ENCODE measurements around the gene LRRC43.

LRRC43 gene, protein sequence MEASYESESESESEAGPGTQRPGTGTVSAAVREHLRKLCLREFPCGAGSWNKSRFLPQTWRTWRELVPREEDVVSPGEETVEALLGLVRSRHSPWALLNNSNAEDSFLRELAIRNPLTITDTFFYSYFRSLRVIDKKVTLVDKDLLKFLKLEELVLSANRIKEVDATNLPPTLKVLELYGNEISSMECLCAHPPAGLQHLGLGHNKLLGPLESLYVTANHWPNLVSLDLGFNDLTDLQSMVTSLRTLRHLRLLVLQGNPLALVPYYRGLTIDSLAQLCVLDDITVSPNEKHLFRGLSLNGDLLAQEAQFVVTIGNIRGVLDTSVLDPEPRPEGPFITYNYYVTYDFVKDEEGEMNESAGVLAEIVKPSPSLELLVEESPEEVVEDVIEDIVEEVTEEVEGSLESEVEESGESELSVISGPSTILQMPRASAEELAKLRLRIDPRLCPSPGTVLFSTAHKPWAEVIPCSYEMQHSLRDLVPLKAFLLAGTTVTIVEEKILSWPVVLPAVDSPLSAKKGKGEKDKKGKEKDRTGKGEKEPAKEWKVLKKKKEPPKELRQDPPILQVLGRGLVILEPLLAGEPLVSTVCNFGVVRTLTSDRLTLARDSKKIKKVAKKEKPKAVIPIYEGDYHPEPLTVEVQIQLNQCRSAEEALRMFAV
- total RNA-seq: 0.09 to 0.10 reads per million in 2 donors

DNA sequence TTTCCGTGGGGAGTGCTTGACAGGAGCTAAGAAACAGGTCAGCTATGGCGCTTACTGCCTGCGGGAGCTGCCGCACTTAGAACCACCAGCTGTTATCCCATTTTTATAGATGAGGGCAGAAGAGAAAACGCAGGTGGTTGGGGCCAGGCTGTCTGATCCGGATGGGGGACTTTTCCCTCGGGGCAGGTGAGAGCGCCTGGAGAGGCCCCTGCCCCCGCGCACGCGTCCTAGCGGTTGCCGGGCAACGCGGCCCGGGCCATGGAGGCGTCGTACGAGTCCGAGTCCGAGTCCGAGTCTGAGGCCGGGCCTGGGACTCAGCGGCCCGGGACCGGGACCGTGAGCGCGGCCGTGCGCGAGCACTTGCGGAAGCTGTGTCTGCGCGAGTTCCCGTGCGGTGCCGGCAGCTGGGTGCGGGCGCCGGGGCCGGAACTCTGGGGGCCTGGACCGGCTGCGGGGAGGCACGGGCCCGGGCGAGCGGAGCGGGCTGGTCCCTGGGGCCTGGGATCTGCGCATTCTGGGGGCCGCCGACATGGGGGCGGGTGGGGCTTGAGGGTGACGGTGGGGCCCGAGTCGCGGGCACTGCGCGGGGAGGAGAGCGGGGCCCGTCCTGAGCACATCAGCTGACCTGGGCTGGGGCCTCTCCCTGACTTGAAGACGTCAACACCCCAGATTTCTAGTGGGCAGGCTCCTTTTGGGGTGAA, at the start of gene LRRC43:
Gene LRRC43 (plus strand): TSS at position 237 of the 701 bp plus-strand sequence. CDS start 22 bp downstream, at position 259.
- peak; percentile 28 for DNase-seq

DNA sequence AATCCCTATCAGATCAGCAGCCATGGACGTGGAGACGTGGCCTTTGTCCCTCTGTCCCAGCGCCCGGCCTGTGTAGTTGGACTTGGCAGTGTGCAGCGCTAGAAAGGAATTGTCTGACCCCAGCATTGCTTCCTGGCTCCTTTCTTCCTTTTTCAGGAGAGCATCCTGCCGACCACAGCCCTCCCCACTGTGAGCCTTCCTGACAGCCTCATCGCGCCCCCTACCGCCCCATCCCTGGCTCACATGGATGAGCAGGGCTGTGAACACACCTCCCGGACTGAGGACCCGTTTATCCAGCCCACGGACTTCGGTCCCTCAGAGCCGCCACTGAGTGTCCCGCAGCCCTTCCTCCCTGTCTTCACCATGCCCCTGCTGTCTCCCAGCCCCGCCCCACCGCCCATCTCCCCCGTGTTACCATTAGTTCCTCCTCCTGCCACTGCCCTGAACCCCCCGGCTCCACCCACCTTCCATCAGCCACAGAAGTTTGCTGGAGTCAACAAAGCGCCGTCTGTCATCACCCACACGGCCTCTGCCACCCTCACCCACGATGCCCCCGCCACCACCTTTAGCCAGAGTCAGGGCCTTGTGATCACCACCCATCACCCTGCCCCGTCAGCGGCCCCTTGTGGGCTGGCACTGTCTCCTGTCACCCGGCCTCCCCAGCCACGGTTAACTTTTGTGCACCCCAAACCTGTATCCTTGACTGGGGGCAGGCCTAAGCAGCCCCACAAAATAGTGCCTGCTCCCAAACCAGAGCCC, 49.6 kb upstream of the LRRC43 start:
- DNase-seq: no peak

DNA sequence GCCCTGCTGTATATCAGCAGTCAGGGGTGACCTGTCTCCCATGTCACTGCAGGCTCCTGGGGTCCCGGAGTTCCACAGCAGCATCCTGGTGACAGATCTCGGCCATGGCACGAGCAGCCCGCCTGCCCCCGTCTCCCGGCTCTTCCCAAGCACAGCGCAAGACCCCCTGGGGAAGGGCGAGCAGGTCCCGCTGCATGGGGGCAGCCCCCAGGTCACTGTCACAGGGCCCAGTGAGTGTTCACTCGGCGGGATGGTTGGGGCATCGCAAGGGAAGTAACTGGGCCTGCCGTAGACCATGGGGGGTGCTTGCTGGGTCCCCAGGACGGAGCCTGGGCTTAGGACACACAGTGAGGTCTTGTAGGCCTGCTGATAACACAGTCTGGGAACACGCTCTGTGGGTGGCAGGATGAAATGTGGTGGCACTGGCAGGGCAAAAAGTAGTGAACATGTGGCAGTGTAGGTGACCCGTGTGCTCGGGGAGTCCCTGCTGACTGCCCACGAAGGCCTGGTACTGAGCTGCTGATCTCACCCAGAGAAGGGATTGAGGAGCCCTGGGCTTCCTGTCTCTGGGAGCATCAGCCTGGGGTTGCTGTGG, 47.4 kb upstream of the LRRC43 start:
- no peak for DNase-seq

DNA sequence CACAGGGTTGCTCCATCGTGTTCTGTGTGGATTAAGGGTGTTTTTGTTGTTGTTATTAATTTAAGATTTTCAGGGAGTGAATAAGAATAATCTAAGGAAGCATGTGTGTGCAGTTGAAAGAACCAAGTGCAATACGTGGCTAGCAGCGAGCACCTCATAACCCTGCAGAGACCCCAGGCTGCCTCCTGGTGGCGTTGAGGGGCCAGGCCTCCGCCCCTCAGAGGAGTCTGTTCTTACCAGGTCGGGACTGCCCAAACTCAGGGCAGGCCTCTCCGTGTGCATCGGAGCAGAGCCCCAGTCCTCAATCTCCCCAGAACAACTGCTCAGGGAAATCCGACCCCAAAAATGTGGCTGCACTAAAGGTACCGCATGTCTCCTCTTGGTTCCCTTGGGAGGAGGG, 45.7 kb upstream of the LRRC43 start:
- no peak for DNase-seq

DNA sequence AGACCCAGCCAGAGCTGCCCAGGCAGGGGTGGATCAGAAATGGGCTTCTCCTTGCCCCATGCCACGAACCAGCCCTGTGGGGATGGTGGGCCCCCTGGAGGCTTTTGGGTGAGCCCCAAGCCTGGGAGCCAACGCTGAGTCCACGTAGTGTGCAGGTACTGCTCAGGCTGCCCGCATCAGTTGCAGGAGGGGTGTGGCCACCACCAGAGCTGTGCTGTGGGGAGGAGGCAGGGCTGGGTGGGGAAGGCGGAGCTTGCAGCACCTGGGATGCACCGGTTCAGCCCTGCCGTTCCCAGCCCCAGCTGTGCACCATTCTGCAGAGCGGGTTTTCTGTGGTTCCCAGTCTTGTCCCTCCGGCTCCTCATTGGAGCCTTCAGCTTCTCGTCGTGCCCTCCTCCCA, 45.2 kb upstream of the LRRC43 start:
- DNase-seq: no peak

DNA sequence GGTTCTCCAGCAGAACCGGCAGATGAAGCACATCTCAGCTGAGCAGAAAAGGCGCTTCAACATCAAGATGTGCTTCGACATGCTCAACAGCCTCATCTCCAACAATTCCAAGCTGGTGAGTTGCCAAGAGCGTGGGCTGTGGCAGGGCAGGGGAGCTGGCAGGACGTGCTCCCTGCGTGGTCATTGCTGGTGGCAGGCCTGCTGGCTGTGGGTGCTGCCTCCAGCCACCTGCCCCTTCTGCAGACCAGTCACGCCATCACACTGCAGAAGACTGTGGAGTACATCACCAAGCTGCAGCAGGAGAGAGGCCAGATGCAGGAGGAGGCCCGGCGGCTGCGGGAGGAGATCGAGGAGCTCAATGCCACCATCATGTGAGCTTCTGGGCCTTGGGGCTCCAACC, 44.7 kb upstream of the LRRC43 start:
- DNase-seq: no peak

DNA sequence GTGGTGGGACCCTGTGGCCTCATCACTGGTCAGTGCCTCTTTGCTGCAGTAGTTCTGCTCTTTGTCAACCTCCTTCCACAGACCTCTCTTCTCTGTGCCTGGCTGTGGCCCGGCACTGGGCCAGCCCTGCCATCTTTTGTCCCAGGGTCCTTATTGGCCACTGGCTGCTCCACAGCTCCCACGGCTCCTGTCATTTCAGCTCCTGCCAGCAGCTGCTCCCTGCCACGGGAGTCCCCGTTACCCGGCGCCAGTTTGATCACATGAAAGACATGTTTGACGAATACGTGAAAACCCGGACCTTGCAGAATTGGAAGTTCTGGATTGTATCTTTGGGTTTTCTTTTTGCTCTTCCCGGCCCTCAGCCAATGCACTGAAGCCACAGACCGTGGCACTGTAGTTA, 44.3 kb upstream of the LRRC43 start:
- no peak for DNase-seq

DNA sequence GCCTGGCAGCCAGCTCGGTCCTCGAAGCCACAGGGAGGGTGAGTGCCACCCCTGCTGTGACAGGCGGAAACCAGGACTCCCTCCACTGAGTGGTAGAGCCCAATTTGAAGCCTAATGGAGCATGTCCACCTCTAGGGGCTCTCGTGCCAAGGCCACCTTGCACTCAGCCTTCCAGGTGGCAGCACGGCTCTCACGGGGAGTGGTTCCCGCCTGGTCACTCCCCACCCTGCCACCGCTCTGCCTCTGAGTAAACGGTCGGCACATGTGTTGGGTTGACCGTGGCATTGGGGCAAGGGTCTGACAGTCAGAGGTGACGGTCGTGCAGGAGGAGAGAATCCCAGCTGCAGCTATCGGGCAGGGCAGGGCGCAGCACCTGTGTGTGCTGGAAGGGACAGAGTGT, 43.7 kb upstream of the LRRC43 start:
- no peak for DNase-seq

DNA sequence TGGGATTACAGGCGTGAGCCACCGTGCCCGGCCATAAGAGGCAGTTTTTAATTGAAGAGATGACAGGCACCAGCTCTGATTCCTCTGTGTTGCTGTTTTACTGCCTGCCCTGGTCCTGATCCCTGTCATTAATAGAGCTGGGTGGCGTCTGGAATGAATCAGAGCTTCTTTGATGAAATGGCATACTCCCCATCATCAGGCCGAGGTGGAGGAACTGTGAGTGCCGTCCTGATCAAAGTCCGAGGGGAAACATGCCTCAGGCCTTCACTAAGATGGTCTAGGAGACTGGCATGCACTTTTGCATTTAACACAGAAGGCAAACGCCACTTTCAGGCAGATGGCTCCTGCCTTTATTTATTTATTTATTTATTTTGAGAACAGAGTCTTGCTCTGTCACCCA, 43.0 kb upstream of the LRRC43 start:
- no peak for DNase-seq

DNA sequence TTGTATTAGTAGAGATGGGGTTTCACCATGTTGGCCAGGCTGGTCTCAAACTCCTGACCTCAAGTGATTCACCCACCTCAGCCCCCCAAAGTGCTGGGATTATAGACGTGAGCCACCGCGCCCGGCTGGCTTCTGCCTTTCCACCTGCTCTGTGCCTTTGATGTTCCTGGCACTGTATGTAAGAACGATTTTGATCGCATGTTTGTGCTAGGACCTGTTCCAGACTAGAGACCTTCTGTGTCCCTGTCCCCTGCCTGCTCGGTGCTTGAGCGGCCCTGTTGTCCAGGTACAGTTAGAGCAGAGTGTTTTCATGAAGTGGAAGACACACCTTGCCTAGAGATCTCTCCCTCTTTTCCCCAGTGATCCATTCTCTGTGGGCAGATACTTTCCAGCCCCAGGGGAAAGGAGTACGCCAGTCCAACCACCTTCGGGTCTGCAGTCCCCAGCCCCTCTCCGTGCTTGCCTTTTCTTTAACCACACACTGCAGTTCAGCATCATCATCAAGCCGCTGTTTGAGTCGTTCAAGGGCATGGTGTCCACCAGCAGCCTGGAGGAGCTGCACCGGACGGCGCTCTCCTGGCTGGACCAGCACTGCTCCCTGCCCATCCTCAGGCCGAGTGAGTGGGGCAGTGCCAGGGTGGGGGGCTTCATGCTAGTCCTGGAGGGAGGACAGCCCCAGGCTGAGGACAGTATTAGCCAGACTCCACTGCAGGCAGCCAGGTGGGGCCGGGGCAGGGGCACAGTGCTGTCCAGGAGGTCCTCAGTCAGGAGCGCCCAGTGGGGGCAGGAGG, 42.3 kb upstream of the LRRC43 start:
- no peak for DNase-seq

DNA sequence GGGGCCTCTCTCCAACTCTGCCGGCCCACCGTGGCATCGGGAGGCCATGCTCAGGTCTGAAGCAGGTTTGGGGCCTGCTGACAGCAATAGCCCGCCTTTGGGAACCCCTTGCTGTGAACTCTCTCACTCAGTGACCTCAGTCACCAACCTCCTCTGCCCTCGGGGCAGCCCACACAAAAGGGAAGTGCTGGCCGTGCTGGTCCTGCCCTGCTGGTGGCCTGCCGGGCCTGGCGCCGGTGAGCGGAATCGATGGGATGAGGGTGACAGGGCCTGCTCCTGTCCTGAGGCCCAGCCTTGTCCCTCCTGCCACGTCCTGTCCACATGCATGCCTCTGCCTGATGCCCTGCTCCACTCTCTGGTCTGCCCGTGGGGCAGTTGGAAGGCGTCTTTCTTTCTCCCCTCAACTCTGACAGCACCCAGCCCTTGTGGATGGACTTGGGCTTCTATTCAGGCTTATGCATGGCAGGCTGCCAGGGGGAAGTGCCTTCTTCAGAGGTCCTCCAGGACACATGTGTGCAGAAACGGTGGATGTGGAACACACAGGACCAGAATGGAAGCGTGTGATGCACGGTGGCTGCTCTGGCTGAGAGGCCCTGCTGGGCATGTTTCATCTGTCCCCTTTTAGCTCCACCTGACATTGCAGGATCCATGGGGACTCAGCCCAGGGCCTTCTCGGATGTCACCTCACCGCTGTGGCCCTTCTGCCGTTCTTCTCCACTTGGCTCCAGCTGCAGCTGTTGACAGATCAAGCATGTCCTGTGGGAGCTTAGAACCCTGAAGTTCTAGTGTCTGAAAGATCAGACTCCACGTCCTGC, 40.8 kb upstream of the LRRC43 start:
- no peak for DNase-seq

DNA sequence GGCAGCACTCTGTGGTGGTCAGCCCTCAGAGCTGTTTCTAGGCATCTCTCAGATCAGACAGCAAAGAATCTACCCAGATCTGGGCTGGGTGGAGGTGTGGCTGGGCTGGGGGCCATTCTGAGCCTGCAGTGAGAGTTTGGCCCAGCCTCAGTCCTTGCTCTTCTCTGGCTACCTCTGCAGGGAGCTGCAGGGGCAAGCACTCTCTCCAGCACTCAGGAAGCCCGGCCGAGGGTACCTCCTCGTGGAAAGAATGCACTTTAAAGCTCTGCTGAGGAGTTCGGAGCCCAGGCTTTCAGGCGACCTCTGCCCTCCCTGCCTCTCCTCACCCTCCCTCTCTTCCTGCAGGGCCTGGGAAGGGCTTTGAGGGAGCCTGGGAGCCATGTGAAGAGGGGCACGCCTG, 40.1 kb upstream of the LRRC43 start:
- no peak for DNase-seq

DNA sequence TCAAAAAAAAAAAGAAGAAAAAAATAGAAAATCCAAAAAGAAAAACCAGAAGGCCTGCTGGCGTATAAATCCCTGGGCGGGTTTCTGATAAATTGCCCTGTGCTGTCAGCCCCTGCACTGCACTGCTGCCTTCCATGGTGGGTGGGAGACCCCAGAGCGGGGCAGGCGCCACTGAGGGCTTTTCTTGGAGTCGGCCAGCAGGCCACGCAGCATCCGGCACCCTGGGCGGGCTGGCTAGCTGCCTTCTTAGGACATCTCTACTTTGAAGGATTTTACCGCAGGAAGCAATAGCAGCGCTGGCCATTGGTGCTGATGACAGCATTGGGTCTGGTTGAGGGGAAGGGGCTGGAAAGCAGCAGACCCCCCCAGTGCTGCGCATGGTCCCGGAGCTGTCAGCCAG, 38.0 kb upstream of the LRRC43 start:
- DNase-seq: no peak

DNA sequence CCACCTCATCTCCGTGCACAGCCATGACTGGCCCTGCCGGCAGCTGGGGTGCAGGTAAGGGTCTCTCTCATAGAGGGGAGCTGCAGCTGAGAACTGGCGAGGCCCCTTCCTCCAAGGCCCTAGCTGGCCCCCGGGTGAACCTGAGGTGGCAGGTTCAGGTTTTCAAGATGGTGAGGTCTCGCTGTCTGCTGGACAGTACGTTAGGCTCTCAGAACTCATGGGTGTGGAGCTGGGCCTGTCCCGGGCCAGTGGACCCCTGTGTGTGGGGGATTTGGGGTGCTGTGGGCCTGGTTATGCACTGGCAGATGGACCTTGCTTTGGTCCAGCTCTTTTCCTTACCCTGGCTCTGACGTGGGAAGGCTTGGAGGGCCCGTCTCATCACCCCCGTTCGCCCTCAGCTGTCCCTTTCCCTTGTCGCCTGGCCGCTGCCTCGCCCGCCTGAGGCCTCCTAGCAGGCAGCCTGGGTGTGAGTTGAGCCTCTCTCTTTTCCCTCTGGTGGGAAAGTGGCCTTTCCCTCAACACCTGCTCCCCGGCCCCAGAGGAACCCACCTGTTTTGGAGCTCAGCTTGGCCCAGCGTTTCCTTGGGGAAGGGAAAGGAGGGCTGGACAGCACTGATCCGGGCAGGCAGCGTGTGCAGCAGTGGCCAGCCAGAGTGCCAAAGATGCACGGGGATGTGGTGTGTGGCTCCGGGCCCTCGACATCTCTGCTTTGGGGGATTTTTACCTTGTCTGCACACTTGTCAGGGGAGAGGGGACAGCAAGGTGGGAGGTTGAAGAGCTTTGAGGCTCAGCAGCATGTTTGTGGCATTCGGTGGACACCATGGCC, 37.2 kb upstream of the LRRC43 start:
- DNase-seq: no peak

DNA sequence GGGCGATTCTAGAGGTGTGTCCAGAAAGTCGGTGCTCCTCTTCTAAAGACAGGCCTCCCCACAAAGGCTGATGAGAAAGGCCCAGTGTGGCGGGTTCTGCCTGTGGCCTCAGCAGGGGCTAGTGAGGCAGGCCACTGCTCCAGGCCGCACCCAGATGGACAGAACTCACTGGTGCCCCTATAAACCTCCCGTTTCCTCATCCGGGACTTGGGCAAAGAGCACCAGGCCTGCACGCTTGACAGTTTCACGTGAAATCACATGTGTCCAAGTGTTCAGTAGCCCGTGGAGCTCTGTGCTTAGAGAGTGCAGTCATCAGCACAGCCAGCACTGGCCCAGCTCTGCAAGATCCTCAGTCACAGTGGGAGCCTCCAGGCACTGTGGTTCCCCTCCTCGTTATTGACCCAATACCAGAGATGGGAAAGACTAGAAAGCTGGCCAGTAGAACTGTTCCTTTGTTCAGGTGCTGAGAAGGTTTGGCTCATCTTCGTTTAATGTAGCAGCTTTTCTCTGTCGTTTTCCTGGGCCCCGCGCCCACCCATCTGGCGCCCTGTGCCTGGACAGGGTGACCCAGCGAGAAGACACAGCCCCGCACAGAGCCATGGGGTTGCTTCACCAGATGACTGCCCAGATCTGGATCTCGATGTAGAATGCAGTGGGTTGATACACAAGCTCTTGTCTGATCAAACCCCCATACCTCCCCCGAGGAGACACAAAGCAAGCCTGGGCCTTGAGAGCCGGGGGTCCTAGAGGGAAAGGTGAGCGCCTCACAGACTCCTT, 35.2 kb upstream of the LRRC43 start:
- DNase-seq: no peak

DNA sequence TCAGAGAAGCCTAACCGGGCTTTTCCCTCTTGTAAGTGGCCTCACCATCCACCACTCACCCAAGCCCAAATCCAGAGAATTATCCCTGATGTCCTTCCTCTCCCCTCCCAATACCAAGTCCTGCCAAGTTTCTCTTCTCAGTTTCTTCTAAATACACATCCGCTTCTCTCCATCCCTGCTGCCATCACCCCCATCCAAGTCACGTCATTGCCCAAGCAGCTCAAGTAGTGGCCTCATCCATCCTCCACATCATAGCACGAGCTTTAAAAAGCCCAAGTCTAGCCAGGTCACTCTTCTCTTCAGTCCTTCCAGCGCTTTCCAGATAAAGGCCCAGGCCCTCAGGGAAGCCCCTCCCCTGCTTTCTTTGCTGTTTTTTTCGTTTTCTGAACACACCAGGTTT, 34.3 kb upstream of the LRRC43 start:
- DNase-seq: no peak

DNA sequence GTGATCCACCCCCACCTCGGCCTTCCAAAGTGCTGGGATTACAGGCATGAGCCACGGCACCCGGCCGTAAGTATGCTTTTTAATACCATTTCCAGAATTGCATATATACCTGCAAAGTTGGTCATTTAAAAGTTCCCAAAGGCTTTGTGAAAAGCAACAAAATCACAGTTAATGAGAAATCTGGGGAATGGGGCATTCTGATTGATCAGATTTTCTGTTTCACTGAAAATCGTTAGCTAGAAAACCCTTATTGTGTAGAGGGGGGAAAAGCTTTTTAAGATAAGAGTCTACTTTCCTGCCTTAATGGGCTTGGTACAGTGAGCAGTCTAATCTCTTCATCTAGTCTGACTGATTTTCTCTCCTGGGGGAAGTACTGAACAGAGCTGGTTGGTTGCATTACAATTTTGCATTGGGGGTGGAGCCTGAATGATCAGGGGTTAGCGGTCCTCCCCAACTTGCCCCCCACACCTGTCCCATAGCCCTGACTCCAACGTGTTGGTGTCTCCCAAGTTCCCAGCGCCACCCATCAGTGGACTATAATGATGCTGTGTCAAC, 32.7 kb upstream of the LRRC43 start:
- no peak for DNase-seq

DNA sequence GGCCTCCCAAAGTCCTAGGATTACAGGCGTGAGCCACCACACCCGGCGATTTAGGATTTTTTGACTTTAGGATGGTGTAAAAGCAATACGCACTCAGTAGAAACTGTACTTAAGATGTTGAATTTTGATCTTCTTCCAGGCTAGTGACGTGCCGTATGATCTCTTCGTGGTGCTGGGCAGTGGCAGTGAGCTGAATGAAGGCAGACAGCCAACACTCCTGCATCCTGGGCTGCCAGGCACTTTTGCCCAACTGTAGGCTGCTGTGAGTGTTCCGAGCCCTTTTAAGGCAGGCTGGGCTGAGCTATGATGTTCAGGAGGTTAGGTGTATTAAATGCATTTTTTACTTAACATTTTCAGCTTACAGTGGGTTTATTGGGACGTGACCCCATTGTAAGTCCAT, 30.2 kb upstream of the LRRC43 start:
- no peak for DNase-seq

DNA sequence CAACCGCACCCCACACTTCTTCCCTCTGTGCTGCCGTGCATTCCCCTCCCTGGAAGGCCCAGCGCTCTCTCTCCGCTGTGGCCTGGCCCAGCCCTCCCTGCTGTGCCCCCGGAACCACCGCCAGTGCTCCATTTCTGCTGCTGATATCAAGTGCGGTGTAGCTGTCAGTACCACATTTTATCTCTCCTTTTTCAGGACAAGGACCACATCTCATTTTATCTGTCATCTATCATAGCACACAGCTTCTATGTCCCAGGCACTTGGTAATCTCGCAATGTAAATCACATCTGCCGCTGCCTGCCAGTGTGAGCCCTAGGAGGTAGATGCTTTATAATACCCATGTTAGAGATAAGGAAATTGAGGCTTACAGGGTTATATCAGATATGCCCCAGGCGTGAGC, 27.2 kb upstream of the LRRC43 start:
- DNase-seq: no peak
